Measurements from ENCODE around the gene CD164L2. TPM values are rescaled to one million over a fixed set of nuclear protein-coding genes. Genes with fewer than 3 reads are reported as not detected.

CD164L2 gene
- total RNA-seq, 1 donor from 2014 or later = 0.29 TPM

- no peak for DNase-seq (ENCODE audit: low read depth)
- H3K27me3 ChIP-seq (ENCODE audit: control insufficient read depth, insufficient read depth, low read length) = no peaks in the 10 kb centered on the region
- peak overlapping the region; percentile 23 for H3K4me3 ChIP-seq (ENCODE audit: low read depth, low read length)
- peaks cover 1% of the 10 kb centered on the region for H3K36me3 ChIP-seq (ENCODE audit: control insufficient read depth, insufficient read depth, low read length)
- TF ChIP-seq CTCF (IDR thresholded peaks at IDR 0.05; ENCODE audit: insufficient read depth, low read length, poor library complexity, severe bottlenecking) = no peak
Observed at GRCh38 chr1:27364696-27365371, 18.3 kb downstream of the CD164L2 start.

- peaks cover 1% of the 10 kb centered on the region for H3K36me3 ChIP-seq (ENCODE audit: control insufficient read depth, insufficient read depth, low read length)
- TF ChIP-seq CTCF (IDR thresholded peaks at IDR 0.05; ENCODE audit: insufficient read depth, low read length, poor library complexity, severe bottlenecking) = no peak
Observed at GRCh38 chr1:27363766-27364695, 19.1 kb downstream of the CD164L2 start.

GRCh38 chr1:27361553-27361952 is 21.6 kb downstream of the CD164L2 start:
- H3K36me3 ChIP-seq (ENCODE audit: control insufficient read depth, insufficient read depth, low read length) = peaks cover 2% of the 10 kb centered on the region
- DNase-seq (ENCODE audit: low read depth) = no peak
- no peak for TF ChIP-seq CTCF (IDR thresholded peaks at IDR 0.05; ENCODE audit: insufficient read depth, low read length, poor library complexity, severe bottlenecking)
- no peak overlapping the region for H3K4me3 ChIP-seq (ENCODE audit: low read depth, low read length)
- peaks cover 2% of the 10 kb centered on the region for H3K27me3 ChIP-seq (ENCODE audit: control insufficient read depth, insufficient read depth, low read length)

More at GRCh38 chr1:27363766-27364695, 19.1 kb downstream of the CD164L2 start:
- Histone ChIP-seq H3K27me3 (ENCODE audit: control insufficient read depth, insufficient read depth, low read length) (peaks cover 2% of the 10 kb centered on the region), H3K4me3 (ENCODE audit: low read depth, low read length) (no peak overlapping the region)
- DNase-seq (ENCODE audit: low read depth) = no peak

GRCh38 chr1:27361044-27361402 is 22.1 kb downstream of the CD164L2 start:
- Histone ChIP-seq H3K27me3 (ENCODE audit: control insufficient read depth, insufficient read depth, low read length) (peaks cover 2% of the 10 kb centered on the region), H3K36me3 (ENCODE audit: control insufficient read depth, insufficient read depth, low read length) (peaks cover 2% of the 10 kb centered on the region), H3K4me3 (ENCODE audit: low read depth, low read length) (no peak overlapping the region)
- TF ChIP-seq CTCF (IDR thresholded peaks at IDR 0.05; ENCODE audit: insufficient read depth, low read length, poor library complexity, severe bottlenecking) = no peak
- DNase-seq (ENCODE audit: low read depth) = no peak

GRCh38 chr1:27360159-27361043 is 22.7 kb downstream of the CD164L2 start:
- Histone ChIP-seq H3K27me3 (ENCODE audit: control insufficient read depth, insufficient read depth, low read length) (peaks cover 2% of the 10 kb centered on the region), H3K36me3 (ENCODE audit: control insufficient read depth, insufficient read depth, low read length) (peaks cover 3% of the 10 kb centered on the region), H3K4me3 (ENCODE audit: low read depth, low read length) (peak overlapping the region; percentile 27)
- DNase-seq (ENCODE audit: low read depth) = no peak
- no peak for TF ChIP-seq CTCF (IDR thresholded peaks at IDR 0.05; ENCODE audit: insufficient read depth, low read length, poor library complexity, severe bottlenecking)

Data from kidney epithelial cell (primary cell).